ENCODE results near the gene SIRT1.
A peak's percentile ranks its signal among the peaks of the same experiment; 100 is the strongest.
"Not testable (repeated sequence)": the region's sequence is repeated elsewhere in the genome, so short reads cannot be mapped to it uniquely, and the experiment has no call there.

Gene SIRT1

DNA sequence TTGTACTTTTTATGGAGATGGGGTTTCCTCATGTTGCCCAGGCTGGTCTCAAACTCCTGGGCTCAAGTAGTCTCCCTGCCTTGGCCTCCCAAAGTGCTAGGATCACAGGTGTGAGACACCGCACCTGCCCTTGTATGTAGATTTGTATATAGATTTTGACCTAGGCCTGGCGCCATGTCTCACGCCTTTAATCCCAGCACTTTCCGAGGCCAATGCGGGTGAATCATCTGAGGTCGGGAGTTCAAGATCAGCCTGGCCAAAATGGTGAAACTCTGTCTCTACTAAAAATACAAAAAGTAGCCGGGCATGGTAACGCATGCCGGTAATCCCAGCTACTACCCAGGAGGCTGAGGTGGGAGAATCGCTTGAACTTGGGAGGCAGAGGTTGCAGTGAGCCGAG lies 7.0 kb upstream of the SIRT1 start:
- not testable (repeated sequence) for DNase-seq (ENCODE audit: low spot score)

DNA sequence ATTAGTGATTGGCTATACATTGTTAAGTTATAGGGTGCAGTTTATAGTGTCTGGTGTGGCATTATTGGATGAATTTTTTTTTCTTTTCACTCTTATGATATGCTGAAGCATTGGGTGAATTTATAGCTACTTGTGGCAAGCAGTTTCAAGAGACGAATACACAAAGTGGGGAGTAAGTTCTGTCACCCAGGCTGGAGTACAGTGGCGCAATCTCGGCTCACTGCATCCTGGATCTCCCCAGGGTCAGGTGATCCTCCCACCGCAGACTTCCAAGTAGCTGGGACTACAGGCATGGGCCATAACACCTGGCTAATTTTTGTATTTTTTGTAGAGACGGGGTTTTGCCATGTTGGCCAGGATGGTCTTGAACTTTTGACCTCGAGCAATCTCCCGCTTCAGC lies 6.3 kb upstream of the SIRT1 start:
- DNase-seq (ENCODE audit: low spot score), result no peak

DNA sequence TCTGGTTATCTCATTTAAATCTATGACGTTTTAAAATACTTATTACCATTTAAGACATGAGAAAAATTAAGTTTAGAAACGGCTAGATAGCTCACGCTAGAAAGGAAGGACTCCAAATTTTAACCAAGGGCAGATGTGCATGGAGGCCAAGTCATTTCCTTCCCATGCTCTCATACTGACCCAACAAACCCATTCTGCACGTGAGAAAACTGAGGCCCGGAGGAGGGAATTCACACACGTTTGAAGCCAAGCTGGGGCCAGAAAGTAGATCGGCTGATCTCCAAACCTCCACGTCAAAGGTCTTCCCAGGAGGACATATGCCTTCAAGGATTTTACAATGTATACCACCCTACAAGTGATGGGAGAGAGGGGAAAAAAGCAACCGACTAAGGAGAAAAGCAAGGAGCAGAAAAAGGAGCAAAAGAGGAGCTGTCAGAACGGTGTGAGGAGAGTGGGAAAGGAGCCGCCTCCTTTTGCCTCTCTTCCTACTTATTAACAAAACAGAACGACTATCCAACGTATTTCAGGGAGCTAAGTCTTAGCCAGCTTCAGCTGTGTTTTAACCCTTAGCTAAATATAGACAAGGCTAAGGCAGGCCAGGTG lies 645 bp upstream of the SIRT1 start:
- DNase-seq (ENCODE audit: low spot score), result peak; percentile 24

DNA sequence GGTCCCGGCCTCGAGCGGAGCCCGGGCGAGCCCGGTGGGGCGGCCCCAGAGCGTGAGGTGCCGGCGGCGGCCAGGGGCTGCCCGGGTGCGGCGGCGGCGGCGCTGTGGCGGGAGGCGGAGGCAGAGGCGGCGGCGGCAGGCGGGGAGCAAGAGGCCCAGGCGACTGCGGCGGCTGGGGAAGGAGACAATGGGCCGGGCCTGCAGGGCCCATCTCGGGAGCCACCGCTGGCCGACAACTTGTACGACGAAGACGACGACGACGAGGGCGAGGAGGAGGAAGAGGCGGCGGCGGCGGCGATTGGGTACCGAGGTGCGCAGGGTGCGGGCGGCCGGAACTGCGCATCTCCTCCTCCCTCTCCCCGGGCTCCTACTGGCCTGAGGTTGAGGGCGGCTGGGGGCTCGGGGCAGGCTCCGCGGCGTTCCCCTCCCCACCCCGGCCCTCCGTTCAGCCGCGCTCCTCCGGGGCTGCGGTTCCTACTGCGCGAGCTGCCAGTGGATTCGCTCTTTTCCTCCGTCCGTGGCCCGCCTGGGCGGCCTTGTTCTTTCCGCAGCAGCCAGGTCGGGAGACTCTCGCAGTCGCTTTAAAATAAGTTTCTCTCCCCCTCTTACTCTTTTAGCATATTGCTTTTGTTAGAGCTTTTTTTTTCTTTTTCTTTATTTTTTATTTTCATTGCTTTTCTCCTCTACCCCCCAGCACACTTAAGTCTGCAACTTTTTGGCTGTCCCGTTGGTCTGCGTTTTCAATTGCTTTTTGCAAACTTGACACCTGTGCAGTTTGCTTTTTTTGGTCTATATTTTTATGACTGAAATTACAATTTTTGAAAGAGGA lies 600 bp downstream of the SIRT1 start:
- peak; percentile 86 for DNase-seq (ENCODE audit: low spot score)

DNA sequence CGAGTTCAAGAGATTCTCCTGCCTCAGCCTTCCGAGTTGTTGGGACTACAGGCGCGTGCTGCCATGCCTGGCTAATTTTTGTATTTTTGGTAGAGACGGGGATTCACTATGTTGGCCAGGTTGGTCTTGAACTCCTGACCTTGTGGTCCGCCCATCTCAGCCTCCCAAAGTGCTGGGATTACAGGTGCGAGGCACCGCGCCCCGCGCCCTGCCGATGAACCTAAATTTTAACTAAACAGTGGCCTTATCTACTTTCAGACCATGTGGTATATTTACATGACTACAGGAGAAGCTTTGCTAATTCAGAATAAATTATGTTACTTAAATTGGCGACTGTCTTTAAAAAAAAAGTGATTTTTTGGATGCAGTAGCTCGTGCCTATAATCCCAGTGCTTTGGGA lies 9.2 kb downstream of the SIRT1 start:
- DNase-seq (ENCODE audit: low spot score), result no peak

DNA sequence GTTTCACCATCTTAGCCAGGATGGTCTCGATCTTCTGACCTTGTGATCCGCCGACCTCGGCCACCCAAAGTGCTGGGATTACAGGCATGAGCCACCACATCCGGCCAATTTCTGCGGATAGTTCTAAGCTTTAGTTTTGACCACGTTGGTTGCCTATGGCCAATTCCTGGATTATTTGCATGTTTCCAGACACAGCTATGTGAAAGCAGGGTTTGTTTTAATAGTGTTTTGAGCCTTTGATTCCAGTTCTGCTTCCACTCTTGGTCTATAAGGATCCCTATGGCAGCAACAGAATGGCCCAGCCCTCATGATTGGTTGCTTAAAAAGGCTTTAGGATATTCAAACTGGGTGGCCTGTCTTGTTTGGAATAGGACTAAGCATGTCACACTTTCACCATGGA lies 19.1 kb downstream of the SIRT1 start:
- no peak for DNase-seq (ENCODE audit: low spot score)

DNA sequence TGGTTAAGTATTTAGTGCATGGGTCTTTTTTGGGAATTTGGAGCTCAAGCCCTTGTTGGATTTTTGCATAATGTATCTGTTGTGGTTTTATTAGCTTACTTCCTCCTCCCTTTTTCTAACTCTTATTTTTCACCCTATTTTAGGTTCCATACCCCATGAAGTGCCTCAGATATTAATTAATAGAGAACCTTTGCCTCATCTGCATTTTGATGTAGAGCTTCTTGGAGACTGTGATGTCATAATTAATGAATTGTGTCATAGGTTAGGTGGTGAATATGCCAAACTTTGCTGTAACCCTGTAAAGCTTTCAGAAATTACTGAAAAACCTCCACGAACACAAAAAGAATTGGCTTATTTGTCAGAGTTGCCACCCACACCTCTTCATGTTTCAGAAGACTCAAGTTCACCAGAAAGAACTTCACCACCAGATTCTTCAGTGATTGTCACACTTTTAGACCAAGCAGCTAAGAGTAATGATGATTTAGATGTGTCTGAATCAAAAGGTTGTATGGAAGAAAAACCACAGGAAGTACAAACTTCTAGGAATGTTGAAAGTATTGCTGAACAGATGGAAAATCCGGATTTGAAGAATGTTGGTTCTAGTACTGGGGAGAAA lies 28.0 kb downstream of the SIRT1 start:
- DNase-seq (ENCODE audit: low spot score), result no peak

DNA sequence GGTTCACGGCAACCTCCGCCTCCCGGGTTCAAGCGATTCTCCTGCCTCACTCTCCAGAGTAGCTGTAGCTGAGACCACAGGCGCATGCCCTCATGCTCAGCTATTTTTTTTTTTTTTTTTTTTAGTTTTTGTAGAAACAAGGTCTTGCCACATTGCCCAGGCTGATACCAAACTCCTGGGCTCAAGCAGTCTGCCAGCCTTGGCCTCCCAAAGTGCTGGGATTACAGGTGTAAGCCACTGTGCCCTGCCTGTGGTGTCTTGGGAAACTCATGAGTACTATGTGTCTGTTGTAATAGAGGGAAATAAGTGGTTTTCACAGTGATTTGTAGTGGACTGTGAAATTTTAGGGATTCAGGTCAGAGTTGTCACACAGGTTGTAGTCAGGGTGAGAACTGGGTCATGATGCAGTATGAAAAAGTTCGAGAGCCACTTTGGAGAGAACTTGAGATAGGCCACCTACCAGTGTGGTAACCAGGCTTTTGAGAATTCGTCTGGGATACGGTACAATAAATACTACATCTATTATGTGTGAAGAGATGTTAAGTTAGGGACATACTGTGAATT lies 30.4 kb downstream of the SIRT1 start:
- no peak for DNase-seq (ENCODE audit: low spot score)

DNA sequence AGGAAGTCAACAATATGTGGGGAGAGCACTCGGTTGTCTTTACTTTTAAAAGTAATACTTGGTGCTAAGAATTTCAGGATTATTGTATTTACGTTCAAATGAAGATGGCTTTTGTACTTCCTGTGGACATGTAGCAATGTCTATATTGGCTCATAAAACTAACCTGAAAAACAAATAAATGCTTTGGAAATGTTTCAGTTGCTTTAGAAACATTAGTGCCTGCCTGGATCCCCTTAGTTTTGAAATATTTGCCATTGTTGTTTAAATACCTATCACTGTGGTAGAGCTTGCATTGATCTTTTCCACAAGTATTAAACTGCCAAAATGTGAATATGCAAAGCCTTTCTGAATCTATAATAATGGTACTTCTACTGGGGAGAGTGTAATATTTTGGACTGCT lies 32.7 kb downstream of the SIRT1 start:
- no peak for DNase-seq (ENCODE audit: low spot score)

DNA sequence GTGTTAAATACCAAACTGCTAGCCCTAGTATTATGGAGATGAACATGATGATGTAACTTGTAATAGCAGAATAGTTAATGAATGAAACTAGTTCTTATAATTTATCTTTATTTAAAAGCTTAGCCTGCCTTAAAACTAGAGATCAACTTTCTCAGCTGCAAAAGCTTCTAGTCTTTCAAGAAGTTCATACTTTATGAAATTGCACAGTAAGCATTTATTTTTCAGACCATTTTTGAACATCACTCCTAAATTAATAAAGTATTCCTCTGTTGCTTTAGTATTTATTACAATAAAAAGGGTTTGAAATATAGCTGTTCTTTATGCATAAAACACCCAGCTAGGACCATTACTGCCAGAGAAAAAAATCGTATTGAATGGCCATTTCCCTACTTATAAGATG lies 33.2 kb downstream of the SIRT1 start:
- DNase-seq (ENCODE audit: low spot score), result no peak

DNA sequence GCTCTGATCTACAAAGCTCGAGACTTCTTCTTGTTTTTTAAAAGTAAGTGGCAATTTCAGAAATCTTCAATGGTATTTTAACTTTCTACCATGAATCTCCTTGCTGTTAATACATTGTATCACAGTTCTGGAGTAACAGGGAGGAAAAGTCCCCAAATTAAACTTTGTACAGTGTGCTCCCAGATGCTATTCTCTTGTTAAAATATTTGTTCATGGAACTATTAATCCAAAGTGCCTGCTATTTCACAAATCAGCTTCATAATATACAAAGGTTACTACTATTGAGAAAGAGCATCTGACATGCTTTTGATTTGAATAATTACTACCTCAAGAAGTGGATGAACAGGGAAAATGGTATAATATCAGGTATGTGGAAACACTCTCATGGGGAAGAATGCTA lies 36.6 kb downstream of the SIRT1 start:
- no peak for DNase-seq (ENCODE audit: low spot score)

DNA sequence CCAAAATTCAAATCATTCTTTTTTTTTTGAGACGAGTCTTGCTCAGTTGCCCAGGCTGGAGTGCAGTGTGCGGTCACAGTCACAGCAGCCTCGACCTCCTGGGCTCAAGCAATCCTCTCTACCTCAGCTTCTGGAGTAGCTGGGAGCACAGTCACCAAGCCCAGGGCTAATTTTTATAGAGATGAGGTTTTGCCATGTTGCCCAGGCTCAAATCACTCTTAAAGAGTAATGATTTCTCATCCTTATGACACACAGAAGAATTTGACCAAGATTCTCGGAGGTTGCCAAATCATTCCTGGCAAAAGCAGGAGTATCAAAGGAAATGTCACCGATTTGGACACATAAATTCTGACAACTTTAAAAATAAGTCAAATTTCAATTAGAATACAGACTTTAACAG lies 39.1 kb downstream of the SIRT1 start:
- no peak for DNase-seq (ENCODE audit: low spot score)

DNA sequence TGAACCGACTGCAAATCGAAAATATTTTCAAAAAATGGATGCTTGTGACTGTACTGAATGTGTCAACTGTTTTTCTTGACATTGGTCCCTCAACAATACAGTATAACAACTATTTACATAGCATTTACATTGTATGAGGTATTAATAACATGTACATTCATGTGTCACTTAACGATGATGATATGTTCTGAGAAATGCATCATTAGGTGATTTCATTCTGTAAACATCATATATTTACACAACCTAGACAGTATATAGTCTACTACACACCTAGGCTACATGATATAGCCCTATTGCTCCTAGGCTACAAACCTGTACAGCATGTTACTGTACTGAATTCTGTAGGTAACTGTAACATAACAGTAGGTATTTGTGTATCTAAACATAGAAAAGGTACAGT lies 39.7 kb downstream of the SIRT1 start:
- no peak for DNase-seq (ENCODE audit: low spot score)

DNA sequence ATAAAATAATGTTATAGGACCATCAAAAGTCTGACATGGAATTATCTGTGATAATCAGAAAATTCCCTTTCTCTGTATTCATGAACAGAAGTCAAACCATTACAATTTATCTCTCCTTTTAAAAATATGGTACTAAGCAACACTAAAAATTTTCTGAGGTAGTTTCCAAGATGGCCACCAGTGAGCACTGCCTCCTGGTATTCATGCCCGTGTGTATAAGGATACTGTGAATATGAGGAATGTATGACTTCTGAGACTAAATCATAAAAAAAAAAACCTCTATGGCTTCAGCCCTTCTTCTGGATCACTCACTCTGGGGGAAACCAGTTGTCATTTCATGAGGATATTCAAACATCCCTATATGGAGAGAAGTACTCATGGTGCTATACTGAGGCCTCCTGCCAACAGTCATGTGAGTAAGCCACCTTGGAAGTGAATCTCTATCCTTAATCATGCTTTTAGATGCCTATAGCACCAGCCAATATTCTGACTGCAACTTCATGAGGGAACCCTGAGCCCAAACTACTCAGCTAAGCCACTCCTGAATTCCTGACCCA lies 41.1 kb downstream of the SIRT1 start:
- DNase-seq (ENCODE audit: low spot score), result no peak

DNA sequence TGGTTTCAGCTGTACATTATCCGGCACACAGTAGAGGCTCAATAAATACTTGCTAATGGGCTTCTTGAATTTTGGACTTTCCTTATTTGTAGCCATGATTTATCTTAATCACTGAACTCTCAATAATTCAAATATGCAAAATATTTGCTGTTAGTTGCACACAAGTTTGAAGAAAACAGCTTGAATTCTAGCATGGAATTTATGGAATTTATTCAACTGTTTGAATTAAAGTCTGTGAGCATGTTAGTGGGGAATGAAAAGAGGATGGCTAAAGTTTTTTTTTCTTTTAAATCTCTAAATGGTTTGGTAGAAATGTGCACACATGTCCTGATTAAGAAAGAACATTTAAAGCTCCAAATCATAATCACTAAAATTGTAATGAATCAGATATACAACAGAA lies 42.5 kb downstream of the SIRT1 start:
- no peak for DNase-seq (ENCODE audit: low spot score)

DNA sequence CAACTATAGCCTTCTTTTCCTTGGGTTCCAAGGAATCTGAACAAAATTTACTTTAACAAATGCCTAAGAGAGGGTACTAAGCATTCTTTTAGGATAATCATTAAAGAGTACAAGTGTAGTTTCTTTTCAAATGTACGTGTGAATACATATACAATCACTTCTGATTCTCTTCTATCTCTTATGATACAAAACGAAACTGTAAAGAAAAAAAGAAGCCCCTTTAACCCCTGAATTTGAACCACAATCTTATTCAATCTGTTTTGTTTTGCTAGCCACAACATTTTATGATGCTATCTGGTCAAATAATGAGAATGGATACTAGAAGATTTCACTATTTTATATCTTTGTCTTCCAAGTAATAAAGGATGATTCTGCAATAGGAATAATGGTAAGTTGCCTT lies 48.7 kb downstream of the SIRT1 start:
- no peak for DNase-seq (ENCODE audit: low spot score)

DNA sequence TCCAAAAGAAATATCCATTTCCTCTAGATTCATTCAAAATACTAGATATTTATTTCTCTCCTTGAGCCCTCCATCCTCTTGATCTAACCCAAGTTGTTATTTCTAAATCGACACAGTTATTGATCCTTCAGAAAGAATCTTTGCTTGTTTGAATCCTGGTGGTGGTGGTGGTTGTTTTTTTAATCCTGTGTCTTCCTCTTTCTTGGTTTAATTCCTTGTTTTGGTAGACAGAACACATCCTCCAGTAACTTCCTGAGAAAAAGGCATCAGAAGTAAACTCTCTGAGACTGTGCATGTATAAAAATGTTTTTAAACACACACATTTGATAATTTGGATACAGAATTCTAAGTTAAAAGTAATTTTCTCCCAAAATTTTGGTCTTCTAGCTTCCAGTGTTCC lies 49.9 kb downstream of the SIRT1 start:
- DNase-seq (ENCODE audit: low spot score), result no peak

DNA sequence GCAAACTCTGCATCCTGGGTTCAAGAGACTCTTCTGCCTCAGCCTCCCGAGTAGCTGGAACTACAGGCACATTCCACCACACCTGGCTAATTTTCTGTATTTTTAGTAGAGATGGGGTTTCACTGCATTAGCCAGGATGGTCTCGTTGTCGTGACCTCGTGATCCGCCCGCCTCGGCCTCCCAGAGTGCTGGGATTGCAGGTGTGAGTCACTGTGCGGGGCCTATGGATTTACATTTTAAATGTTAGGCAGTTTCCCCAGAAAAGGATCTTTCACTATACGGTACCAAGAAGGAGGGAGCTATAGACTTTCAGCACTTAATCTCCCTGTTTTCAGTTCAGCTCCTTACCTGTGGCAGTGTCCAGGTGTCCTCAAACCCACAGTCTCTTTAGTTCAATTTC lies 50.8 kb downstream of the SIRT1 start:
- no peak for DNase-seq (ENCODE audit: low spot score)

DNA sequence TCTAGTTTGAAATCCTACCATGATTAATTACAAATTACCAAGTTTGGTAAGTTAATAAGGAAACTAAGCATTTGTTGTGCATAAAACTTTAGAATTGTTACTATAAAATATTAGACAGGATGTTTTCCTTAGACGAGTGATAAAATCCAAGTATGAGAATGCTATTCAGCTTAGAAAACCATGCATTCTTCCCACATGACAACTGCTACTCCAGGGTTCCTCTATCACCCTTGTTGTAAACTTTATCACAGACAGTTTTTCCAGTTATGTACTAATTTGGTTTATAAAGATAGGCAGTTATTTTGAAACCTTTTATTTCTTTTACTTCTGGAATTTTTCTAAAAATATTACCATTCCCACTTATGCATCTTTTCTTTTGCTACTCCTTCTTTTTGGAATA lies 52.0 kb downstream of the SIRT1 start:
- no peak for DNase-seq (ENCODE audit: low spot score)

DNA sequence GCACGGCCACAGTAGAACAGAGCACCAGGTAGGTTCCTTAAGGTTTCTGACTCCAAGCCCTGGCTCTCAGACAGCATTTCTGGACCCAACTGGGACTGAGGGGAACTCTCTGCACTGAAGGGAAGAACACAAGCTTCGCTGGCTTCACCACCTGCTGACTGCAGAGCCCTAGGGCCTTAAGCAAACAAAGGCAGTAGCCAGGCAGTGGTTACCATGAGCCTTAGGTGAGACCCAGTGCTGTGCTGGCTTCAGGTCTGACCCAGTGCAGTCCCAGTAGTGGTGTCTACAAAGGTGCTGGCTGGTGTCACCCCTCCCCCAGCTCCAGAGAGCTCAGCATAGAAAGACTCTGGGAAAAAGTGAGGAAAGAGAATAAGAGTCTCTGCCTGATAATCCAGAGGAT lies 59.5 kb downstream of the SIRT1 start:
- DNase-seq (ENCODE audit: low spot score), result no peak

DNA sequence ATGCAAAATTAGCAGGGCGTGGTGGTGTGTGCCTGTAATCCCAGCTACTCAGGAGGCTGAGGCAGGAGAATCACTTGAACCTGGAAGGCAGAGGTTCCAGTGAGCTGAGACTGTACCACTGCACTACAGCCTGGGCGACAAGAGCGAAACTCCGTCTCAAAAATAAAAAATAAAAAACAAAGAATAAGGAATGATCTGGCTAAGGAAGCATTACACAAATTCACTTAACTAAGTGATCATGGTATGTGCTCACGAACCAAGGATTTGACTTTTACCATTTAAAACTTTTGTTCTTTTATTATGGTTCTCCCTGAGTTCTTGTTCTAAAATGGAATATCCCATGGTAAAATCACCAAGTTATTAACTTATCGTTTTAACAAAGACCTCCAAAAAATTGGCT lies 71.2 kb downstream of the SIRT1 start:
- DNase-seq (ENCODE audit: low spot score), result no peak

DNA sequence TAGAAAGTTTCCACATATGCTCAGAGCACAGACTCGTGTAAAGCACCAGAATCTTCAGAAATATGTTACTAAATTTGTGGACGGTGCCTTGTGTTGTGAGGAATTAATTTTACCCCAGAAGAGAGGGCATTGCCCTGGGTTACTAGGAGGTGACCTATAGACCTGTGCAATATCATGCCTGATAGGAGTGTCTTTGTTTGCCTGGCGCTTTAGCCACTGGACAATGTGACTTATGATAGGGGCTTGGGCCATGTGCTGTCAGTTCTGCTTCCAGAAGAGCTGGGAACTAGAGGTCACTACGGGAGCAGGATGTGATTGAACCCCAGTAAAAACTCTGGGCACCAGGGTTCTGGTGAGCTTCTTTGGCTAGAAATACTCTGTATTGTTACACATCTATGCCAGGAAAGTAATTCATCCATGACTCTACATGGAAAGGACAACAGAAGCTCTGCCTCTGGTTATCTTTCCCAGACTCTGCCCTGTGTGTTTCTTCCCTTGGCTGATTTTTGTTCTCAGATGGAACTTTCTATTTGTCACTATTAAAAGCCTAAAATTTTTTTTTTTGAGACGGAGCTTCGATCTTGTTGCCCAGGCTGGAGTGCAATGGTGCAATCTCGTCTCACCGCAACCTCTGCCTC lies 75.5 kb downstream of the SIRT1 start:
- DNase-seq (ENCODE audit: low spot score), result no peak

All from NAMALWA (cell line).